ENCODE data around the gene ADCY2.
A peak's percentile ranks its signal among the peaks of the same experiment; 100 is the strongest.

The ADCY2 gene

DNA sequence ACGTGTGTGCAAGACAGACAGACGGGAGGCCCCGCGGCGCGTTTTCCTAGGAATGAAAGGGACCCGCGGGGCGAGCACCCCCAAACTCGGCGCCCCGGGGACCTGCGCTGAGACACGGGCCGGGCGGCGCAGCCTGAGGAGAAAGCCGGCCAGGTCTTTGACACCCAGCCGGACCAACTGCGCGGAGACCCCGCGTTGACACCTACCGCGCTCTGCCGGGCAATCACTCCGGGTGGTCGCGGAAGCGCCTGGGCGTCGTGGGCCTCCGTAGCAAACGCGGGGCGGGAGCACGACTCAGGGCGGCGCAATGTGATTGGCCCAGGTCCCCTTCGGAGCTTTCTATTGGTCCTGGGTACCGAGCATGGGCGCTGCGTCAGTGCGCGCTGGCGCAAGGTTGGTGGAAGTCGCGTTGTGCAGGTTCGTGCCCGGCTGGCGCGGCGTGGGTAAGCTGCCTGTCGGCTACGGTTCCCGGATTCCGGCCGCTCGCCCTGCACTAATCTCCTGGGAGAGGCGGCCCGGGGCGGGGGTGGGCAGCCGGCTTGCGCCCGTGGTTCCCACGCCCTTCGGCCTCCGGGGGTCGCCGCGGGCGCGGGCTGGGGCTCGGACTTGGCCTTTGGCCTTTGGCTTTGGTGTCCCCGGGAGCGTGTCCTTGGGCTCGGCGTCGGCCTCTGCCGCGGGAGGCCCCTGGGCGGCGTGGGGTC is 473.0 kb downstream of the ADCY2 start, which contains the start of the genes FASTKD3 and MTRR:
Gene FASTKD3 (minus strand): TSS at position 259 of the 701 bp plus-strand sequence. CDS start 948 bp downstream, outside the sequence.
Gene MTRR (plus strand): TSS at position 376 of the 701 bp plus-strand sequence. CDS start 1,647 bp downstream, outside the sequence.
- Histone ChIP-seq H2BK120ac (ENCODE audit: low read depth, low read length) (peak within 1 kb of the TSS; percentile 42), H3K9me3 (ENCODE audit: control insufficient read depth, low read length) (no peaks in the 10 kb centered on the region)

DNA sequence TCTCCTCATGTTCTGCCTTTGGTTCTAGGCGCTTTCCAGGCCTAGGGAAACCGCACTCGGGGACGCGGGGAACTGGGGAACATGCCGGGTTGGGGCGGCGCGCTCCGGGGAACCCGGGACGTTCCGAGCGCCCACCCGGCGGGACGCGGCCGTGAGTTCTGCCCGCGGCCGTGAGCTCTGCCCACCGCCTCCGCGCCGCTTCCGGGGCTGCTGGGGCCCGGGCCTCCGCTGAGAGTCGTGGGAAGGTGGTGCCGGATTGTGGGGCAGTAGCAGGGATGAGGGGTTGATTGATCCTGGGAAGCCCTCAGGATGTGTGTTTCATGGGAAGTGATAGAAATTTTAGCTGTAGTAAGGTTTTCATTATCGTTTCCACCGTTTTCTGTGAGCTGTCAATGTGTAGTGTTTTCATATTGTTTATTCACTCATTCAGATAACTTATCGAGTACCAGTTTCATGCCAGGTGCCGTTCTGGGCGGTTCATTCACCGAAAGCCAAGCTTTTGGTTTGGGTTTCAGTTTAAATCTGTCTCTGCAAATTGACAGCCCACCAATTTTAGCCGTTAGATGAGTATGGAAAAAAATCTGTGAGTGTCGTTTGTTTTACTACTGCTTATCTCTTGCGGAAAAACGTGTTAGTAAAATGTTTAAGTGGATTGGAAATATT is 473.7 kb downstream of the ADCY2 start:
- peak overlapping the region; percentile 84 for H2AFZ ChIP-seq (ENCODE audit: low read depth, low read length)
- peak overlapping the region in 1 of 2 experiments; percentile 73 for H3K4ac ChIP-seq (ENCODE audit: low read depth in 1 of 2, low read length in 2 of 2)
- H3K9me3 ChIP-seq (ENCODE audit: control insufficient read depth, low read length) = no peaks in the 10 kb centered on the region
- peak overlapping the region; percentile 85 for H3K4me2 ChIP-seq (ENCODE audit: low read length, poor library complexity, severe bottlenecking)
- no peak overlapping the region for H2BK15ac ChIP-seq (ENCODE audit: low read depth, poor library complexity, severe bottlenecking)
- H4K8ac ChIP-seq (ENCODE audit: low read length) = peak overlapping the region; percentile 58
- H3K27ac ChIP-seq (ENCODE audit: low read length, poor library complexity, severe bottlenecking) = no peak overlapping the region
- WGBS = 4% methylated on average over 37 of the region's 41 CpGs
- peak overlapping the region in 1 of 2 experiments; percentile 79 for H3K14ac ChIP-seq (ENCODE audit: low read length in 2 of 2)
- no peak overlapping the region for H2BK120ac ChIP-seq (ENCODE audit: low read depth, low read length)
- peaks cover 0 to 23% of the 10 kb centered on the region in 2 experiments for H3K36me3 ChIP-seq (ENCODE audit: control insufficient read depth in 1 of 2, insufficient read depth in 2 of 2, low read depth in 1 of 2, low read length in 2 of 2)
- DNase-seq = peak; percentile 39
- H2AK5ac ChIP-seq (ENCODE audit: low read length, severe bottlenecking) = no peak overlapping the region
- H3K4me1 ChIP-seq (ENCODE audit: control insufficient read depth, insufficient read depth, low read depth, low read length) = peaks cover 2% of the 10 kb centered on the region
- no peaks in the 10 kb centered on the region for H3K27me3 ChIP-seq (ENCODE audit: control insufficient read depth in 1 of 2, insufficient read depth in 1 of 2, low read length in 2 of 2)
- peak overlapping the region; percentile 50 to 70 for H3K18ac ChIP-seq (ENCODE audit: low read depth in 1 of 2, low read length in 2 of 2)
- peaks cover 18% of the 10 kb centered on the region for H3K79me1 ChIP-seq (replicated peaks; ENCODE audit: low read length, poor library complexity, severe bottlenecking)
- peak overlapping the region; percentile 19 for H2BK5ac ChIP-seq (ENCODE audit: low read depth, low read length, poor library complexity, severe bottlenecking)
- H4K91ac ChIP-seq (ENCODE audit: low read length) = no peak overlapping the region
- H3K4me3 ChIP-seq (ENCODE audit: insufficient read depth in 1 of 2, low read depth in 1 of 2, low read length in 2 of 2) = peak overlapping the region; percentile 90 to 94
- H2BK12ac ChIP-seq (ENCODE audit: low read length in 2 of 2) = no peak overlapping the region
- H3K23ac ChIP-seq (ENCODE audit: low read length in 2 of 2) = peak overlapping the region in 1 of 2 experiments; percentile 40
- H3K9ac ChIP-seq (ENCODE audit: low read length) = peak overlapping the region; percentile 91

More for the DNA sequence above, 473.0 kb downstream of the ADCY2 start, which contains the start of the genes FASTKD3 and MTRR:
- Histone ChIP-seq H3K27ac (ENCODE audit: low read length, poor library complexity, severe bottlenecking) (no peak within 1 kb of the TSS), H3K4me1 (ENCODE audit: control insufficient read depth, insufficient read depth, low read depth, low read length) (peaks cover 2% of the 10 kb centered on the region), H3K4me2 (ENCODE audit: low read length, poor library complexity, severe bottlenecking) (peak within 1 kb of the TSS; percentile 96), H4K8ac (ENCODE audit: low read length) (peak within 1 kb of the TSS; percentile 71), H4K91ac (ENCODE audit: low read length) (peak within 1 kb of the TSS; percentile 81), H3K79me1 (replicated peaks; ENCODE audit: low read length, poor library complexity, severe bottlenecking) (peaks cover 18% of the 10 kb centered on the region), H2AFZ (ENCODE audit: low read depth, low read length) (peak within 1 kb of the TSS; percentile 89), H2BK15ac (ENCODE audit: low read depth, poor library complexity, severe bottlenecking) (peak within 1 kb of the TSS; percentile 80), H3K36me3 (ENCODE audit: control insufficient read depth in 1 of 2, insufficient read depth in 2 of 2, low read depth in 1 of 2, low read length in 2 of 2) (peaks cover 0 to 29% of the 10 kb centered on the region in 2 experiments), H3K4me3 (ENCODE audit: insufficient read depth in 1 of 2, low read depth in 1 of 2, low read length in 2 of 2) (peak within 1 kb of the TSS; percentile 90 to 94), H2AK5ac (ENCODE audit: low read length, severe bottlenecking) (no peak within 1 kb of the TSS), H3K9ac (ENCODE audit: low read length) (peak within 1 kb of the TSS; percentile 91), H3K18ac (ENCODE audit: low read depth in 1 of 2, low read length in 2 of 2) (peak within 1 kb of the TSS; percentile 58 to 70), H2BK12ac (ENCODE audit: low read length in 2 of 2) (no peak within 1 kb of the TSS), H3K23ac (ENCODE audit: low read length in 2 of 2) (peak within 1 kb of the TSS in 1 of 2 experiments; percentile 86), H2BK5ac (ENCODE audit: low read depth, low read length, poor library complexity, severe bottlenecking) (peak within 1 kb of the TSS; percentile 36), H3K14ac (ENCODE audit: low read length in 2 of 2) (peak within 1 kb of the TSS in 1 of 2 experiments; percentile 79), H3K27me3 (ENCODE audit: control insufficient read depth in 1 of 2, insufficient read depth in 1 of 2, low read length in 2 of 2) (no peaks in the 10 kb centered on the region), H3K4ac (ENCODE audit: low read depth in 1 of 2, low read length in 2 of 2) (peak within 1 kb of the TSS; percentile 43 to 73)
- DNase-seq = peak; percentile 95
- WGBS = under 1% methylated on average over 81 of the region's 83 CpGs

DNA sequence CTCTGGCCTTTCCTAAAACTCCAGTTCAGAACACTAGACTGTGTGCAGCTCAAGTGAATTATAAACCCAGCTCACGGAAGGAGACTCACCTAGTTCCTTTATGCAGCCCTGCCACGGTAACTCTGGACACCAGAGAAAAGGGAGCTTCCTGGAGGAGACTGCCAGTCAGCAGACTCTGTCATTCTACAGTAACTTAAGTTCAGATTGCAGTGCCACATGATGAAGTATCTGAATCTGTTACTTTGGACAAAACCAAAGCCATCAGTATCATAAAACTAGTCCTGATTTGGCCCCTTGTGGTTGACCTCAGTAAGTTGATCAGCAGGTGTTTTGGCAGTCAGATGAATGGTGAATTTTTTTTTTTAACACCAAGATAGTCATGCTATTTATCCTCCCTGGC is 475.7 kb downstream of the ADCY2 start:
- Histone ChIP-seq H3K79me1 (replicated peaks; ENCODE audit: low read length, poor library complexity, severe bottlenecking) (peaks cover 14% of the 10 kb centered on the region), H3K4me2 (ENCODE audit: low read length, poor library complexity, severe bottlenecking) (no peak overlapping the region), H2BK15ac (ENCODE audit: low read depth, poor library complexity, severe bottlenecking) (no peak overlapping the region), H4K91ac (ENCODE audit: low read length) (no peak overlapping the region), H3K4ac (ENCODE audit: low read depth in 1 of 2, low read length in 2 of 2) (no peak overlapping the region), H3K9me3 (ENCODE audit: control insufficient read depth, low read length) (no peaks in the 10 kb centered on the region), H2BK120ac (ENCODE audit: low read depth, low read length) (no peak overlapping the region), H2BK12ac (ENCODE audit: low read length in 2 of 2) (no peak overlapping the region), H2AK5ac (ENCODE audit: low read length, severe bottlenecking) (no peak overlapping the region), H4K8ac (ENCODE audit: low read length) (no peak overlapping the region), H2BK5ac (ENCODE audit: low read depth, low read length, poor library complexity, severe bottlenecking) (no peak overlapping the region), H3K36me3 (ENCODE audit: control insufficient read depth in 1 of 2, insufficient read depth in 2 of 2, low read depth in 1 of 2, low read length in 2 of 2) (peaks cover 3 to 28% of the 10 kb centered on the region in 2 experiments), H3K9ac (ENCODE audit: low read length) (no peak overlapping the region), H3K23ac (ENCODE audit: low read length in 2 of 2) (no peak overlapping the region), H3K27ac (ENCODE audit: low read length, poor library complexity, severe bottlenecking) (no peak overlapping the region), H2AFZ (ENCODE audit: low read depth, low read length) (no peak overlapping the region), H3K18ac (ENCODE audit: low read depth in 1 of 2, low read length in 2 of 2) (no peak overlapping the region), H3K4me1 (ENCODE audit: control insufficient read depth, insufficient read depth, low read depth, low read length) (peaks cover 4% of the 10 kb centered on the region), H3K14ac (ENCODE audit: low read length in 2 of 2) (no peak overlapping the region), H3K27me3 (ENCODE audit: control insufficient read depth in 1 of 2, insufficient read depth in 1 of 2, low read length in 2 of 2) (no peaks in the 10 kb centered on the region), H3K4me3 (ENCODE audit: insufficient read depth in 1 of 2, low read depth in 1 of 2, low read length in 2 of 2) (no peak overlapping the region)
- 100% methylated on average over 2 of the region's 2 CpGs for whole genome bisulfite sequencing
- DNase-seq = no peak
